Measurements from ENCODE around the gene NCK2. TPM values are rescaled to one million over a fixed set of nuclear protein-coding genes. Genes with fewer than 3 reads are reported as not detected.

NCK2 gene
- total RNA-seq, 6 experiments from 2014 or later, result 18.6 to 20.2 (median 19.8) TPM

DNA sequence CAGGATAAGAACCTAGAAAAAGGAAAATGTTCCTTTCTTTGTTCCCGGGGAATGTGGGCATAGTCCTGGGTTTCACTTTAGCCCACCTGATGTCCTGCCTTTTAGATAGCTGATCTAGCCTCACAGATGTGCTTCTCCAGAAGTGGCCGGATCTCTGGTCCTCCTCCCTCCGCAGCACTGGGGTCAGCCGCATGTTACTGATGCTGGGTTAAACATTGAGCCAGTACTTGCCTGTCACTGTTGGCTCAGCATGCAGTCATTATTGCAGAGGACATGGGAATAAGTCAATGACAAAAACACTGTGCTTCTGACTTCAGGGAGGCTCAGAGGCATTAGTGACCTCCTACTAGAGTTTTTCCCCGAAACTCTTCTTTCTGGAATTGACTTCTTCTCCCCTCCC lies 27.6 kb downstream of the NCK2 start:
- Mint-ChIP-seq H3K4me1 (ENCODE audit: low read depth) (peaks cover 18% of the 10 kb centered on the region), H3K4me3 (no peak overlapping the region), H3K9me3 (no peaks in the 10 kb centered on the region), H3K36me3 (ENCODE audit: low read depth) (no peaks in the 10 kb centered on the region), H3K27ac (no peak overlapping the region), H3K27me3 (ENCODE audit: insufficient read depth) (no peaks in the 10 kb centered on the region)
- DNase-seq, result no peak
- no peak for TF ChIP-seq CTCF (IDR thresholded peaks at IDR 0.05)

DNA sequence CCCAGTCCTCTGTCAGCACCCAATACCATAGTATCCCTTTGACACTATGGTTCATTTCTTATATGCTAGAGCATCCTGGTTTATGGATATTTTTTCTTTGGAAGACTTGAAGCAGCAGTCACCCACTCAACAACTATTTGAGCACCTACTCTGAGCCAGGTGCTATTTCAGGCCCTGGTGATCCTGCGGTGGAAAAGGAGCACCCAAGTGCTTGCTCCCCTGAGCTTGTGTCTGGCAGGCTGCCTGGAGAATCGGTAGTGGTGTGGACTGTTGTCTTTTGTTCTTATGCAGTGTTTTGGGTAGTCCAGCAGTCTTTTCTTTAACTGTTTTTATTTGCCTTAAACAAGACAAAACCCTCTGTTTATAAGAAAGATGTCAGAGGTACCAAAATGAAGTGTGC lies 28.9 kb downstream of the NCK2 start:
- no peak for DNase-seq
- Mint-ChIP-seq H3K4me1 (ENCODE audit: low read depth) (peaks cover 18% of the 10 kb centered on the region), H3K4me3 (no peak overlapping the region), H3K27ac (no peak overlapping the region), H3K9me3 (no peaks in the 10 kb centered on the region), H3K27me3 (ENCODE audit: insufficient read depth) (no peaks in the 10 kb centered on the region), H3K36me3 (ENCODE audit: low read depth) (no peaks in the 10 kb centered on the region)
- no peak for TF ChIP-seq CTCF (IDR thresholded peaks at IDR 0.05)

- TF ChIP-seq CTCF (IDR thresholded peaks at IDR 0.05), result no peak
- no peak overlapping the region for H3K4me3 Mint-ChIP-seq
- H3K36me3 Mint-ChIP-seq (ENCODE audit: low read depth), result no peaks in the 10 kb centered on the region
- no peaks in the 10 kb centered on the region for H3K9me3 Mint-ChIP-seq
- no peaks in the 10 kb centered on the region for H3K27me3 Mint-ChIP-seq (ENCODE audit: insufficient read depth)
- DNase-seq, result no peak
- peaks cover 6% of the 10 kb centered on the region; the same call in 1 of the 2 replicates for H3K4me1 Mint-ChIP-seq (ENCODE audit: low read depth)
- no peak overlapping the region for H3K27ac Mint-ChIP-seq
Measured at GRCh38 chr2:105774781-105775337, 30.1 kb downstream of the NCK2 start.

- TF ChIP-seq CTCF (IDR thresholded peaks at IDR 0.05), result no peak
Measured at GRCh38 chr2:105775809-105776559, 31.3 kb downstream of the NCK2 start.

DNA sequence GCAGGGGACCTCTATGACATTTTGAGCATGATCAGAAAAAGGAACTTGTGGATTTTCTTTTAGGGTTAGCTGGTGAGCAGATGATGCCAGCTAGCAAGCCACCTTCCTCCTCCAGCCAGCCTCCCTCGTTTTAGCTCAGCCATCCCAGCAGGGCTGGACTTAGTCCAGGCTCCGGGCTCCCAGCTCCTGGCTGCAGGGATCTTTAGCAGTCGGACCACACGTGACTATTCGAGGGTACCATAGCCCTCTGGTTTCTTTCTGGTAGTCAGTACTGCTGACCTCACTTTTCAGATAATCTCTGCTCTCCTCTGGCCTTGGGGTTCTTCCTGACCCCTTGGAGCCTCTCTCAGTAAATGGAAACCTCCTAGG lies 31.8 kb downstream of the NCK2 start:
- H3K4me3 Mint-ChIP-seq, result no peak overlapping the region
- H3K27me3 Mint-ChIP-seq (ENCODE audit: insufficient read depth), result no peaks in the 10 kb centered on the region; the same call in 1 of the 2 replicates
- peaks cover 6% of the 10 kb centered on the region; the same call in 1 of the 2 replicates for H3K4me1 Mint-ChIP-seq (ENCODE audit: low read depth)
- DNase-seq, result no peak
- H3K27ac Mint-ChIP-seq, result no peak overlapping the region
- H3K9me3 Mint-ChIP-seq, result no peaks in the 10 kb centered on the region
- TF ChIP-seq CTCF (IDR thresholded peaks at IDR 0.05), result no peak
- no peaks in the 10 kb centered on the region for H3K36me3 Mint-ChIP-seq (ENCODE audit: low read depth)

More at GRCh38 chr2:105775809-105776559, 31.3 kb downstream of the NCK2 start:
- Mint-ChIP-seq H3K4me3 (no peak overlapping the region), H3K27me3 (ENCODE audit: insufficient read depth) (no peaks in the 10 kb centered on the region; the same call in 1 of the 2 replicates), H3K27ac (no peak overlapping the region), H3K36me3 (ENCODE audit: low read depth) (no peaks in the 10 kb centered on the region), H3K4me1 (ENCODE audit: low read depth) (peaks cover 3% of the 10 kb centered on the region; the same call in 1 of the 2 replicates), H3K9me3 (no peaks in the 10 kb centered on the region)
- no peak for DNase-seq

Data from HFFc6 (cell line).